Mesothelial cell of epicardium (in vitro differentiated cells): Measurements from ENCODE around the gene SUDS3. TPM values are rescaled to one million over a fixed set of nuclear protein-coding genes. Genes with fewer than 3 reads are reported as not detected.

ENCODE experiments used
- DNase-seq, 2 experiments: peaks; one replicate each; pipeline ENCODE4 v3.0.0; 2021; ENCODE audit warnings: low spot score in 2 of 2; ENCODE audit not compliant: unreplicated experiment in 2 of 2
- H3K27ac Mint-ChIP-seq: 2 replicates; pipeline ENCODE4 v1.8.0; 2021; ENCODE audit warnings: mixed read lengths
- H3K27me3 Mint-ChIP-seq: 2 replicates; pipeline ENCODE4 v1.8.0; 2021; ENCODE audit warnings: low read depth, mixed read lengths
- H3K36me3 Mint-ChIP-seq: 2 replicates; pipeline ENCODE4 v1.8.0; 2021; ENCODE audit warnings: mixed read lengths
- H3K4me1 Mint-ChIP-seq: 2 replicates; pipeline ENCODE4 v1.8.0; 2021; ENCODE audit warnings: mixed read lengths
- H3K4me3 Mint-ChIP-seq: 2 replicates; pipeline ENCODE4 v1.8.0; 2021; ENCODE audit warnings: mild to moderate bottlenecking, moderate library complexity, mixed read lengths
- H3K9me3 Mint-ChIP-seq: 2 replicates; pipeline ENCODE4 v1.8.0; 2021; ENCODE audit warnings: mixed read lengths
- CTCF ChIP-seq: fragments of 200-600 bp; sonication (generic); IDR thresholded peaks from one replicate; pipeline ENCODE4 v1.5.0; 2021; ENCODE audit warnings: antibody characterized with exemption; ENCODE audit not compliant: unreplicated experiment
- total RNA-seq: library from RNA; stranded (reverse); gene quantifications from 3 replicates; pipeline ENCODE4 v1.2.1, GENCODE V29; 2021

The SUDS3 gene
- total RNA-seq, 1 donor from 2014 or later, result 44.6 TPM

GRCh38 chr12:118391836-118392235 is 15.5 kb downstream of the SUDS3 start:
- TF ChIP-seq CTCF, result no peak
- H3K36me3 Mint-ChIP-seq, result peaks cover 48% of the 10 kb centered on the region
- H3K9me3 Mint-ChIP-seq, result no peaks in the 10 kb centered on the region
- no peak for DNase-seq
- no peak overlapping the region for H3K27ac Mint-ChIP-seq
- H3K4me3 Mint-ChIP-seq, result no peak overlapping the region
- no peaks in the 10 kb centered on the region for H3K4me1 Mint-ChIP-seq
- H3K27me3 Mint-ChIP-seq, result no peaks in the 10 kb centered on the region

- Mint-ChIP-seq H3K9me3 (no peaks in the 10 kb centered on the region), H3K27ac (no peak overlapping the region), H3K27me3 (no peaks in the 10 kb centered on the region), H3K4me3 (no peak overlapping the region), H3K4me1 (no peaks in the 10 kb centered on the region), H3K36me3 (peaks cover 36% of the 10 kb centered on the region)
- no peak for DNase-seq
- no peak for TF ChIP-seq CTCF
These were observed 21.5 kb downstream of the SUDS3 start for GRCh38 chr12:118397708-118398440.

GRCh38 chr12:118398524-118398923 is 22.2 kb downstream of the SUDS3 start:
- H3K9me3 Mint-ChIP-seq, result no peaks in the 10 kb centered on the region
- H3K27ac Mint-ChIP-seq, result no peak overlapping the region
- no peaks in the 10 kb centered on the region for H3K4me1 Mint-ChIP-seq
- no peaks in the 10 kb centered on the region for H3K27me3 Mint-ChIP-seq
- TF ChIP-seq CTCF, result no peak
- no peak overlapping the region for H3K4me3 Mint-ChIP-seq
- DNase-seq, result no peak
- peaks cover 36% of the 10 kb centered on the region for H3K36me3 Mint-ChIP-seq

GRCh38 chr12:118398940-118399339 is 22.6 kb downstream of the SUDS3 start:
- no peak for DNase-seq
- Mint-ChIP-seq H3K27ac (no peak overlapping the region), H3K4me1 (no peaks in the 10 kb centered on the region), H3K27me3 (no peaks in the 10 kb centered on the region), H3K4me3 (no peak overlapping the region), H3K36me3 (peaks cover 36% of the 10 kb centered on the region), H3K9me3 (no peaks in the 10 kb centered on the region)
- TF ChIP-seq CTCF, result no peak

GRCh38 chr12:118402251-118402650 is 25.9 kb downstream of the SUDS3 start:
- Mint-ChIP-seq H3K27ac (no peak overlapping the region), H3K4me1 (no peaks in the 10 kb centered on the region), H3K27me3 (no peaks in the 10 kb centered on the region), H3K4me3 (no peak overlapping the region), H3K36me3 (peaks cover 26% of the 10 kb centered on the region), H3K9me3 (no peaks in the 10 kb centered on the region)
- DNase-seq, result no peak
- no peak for TF ChIP-seq CTCF
